Suprapubic skin (tissue), 4 donors: ENCODE data around the gene GALNT12. TPM values are rescaled to one million over a fixed set of nuclear protein-coding genes. Genes with fewer than 3 reads are reported as not detected.

Source experiments
- DNase-seq, 2 donors: peaks; one replicate each; pipeline ENCODE4 v3.0.0-alpha.2; 2019; ENCODE audit warnings: low spot score in 2 of 2
- H3K27ac ChIP-seq: fragments of 200-600 bp; sonication (generic); one replicate; pipeline ENCODE4 v1.5.1; 2019
- H3K27me3 ChIP-seq: fragments of 200-600 bp; sonication (generic); one replicate; pipeline ENCODE4 v1.5.1; 2019
- H3K36me3 ChIP-seq: fragments of 200-600 bp; sonication (generic); one replicate; pipeline ENCODE4 v1.5.1; 2019
- H3K4me1 ChIP-seq: fragments of 200-600 bp; sonication (generic); one replicate; pipeline ENCODE4 v1.5.1; 2019
- H3K4me3 ChIP-seq: fragments of 200-600 bp; sonication (generic); one replicate; pipeline ENCODE4 v1.5.1; 2019; ENCODE audit warnings: mild to moderate bottlenecking
- H3K9me3 ChIP-seq: fragments of 200-600 bp; sonication (generic); one replicate; pipeline ENCODE4 v1.5.1; 2019
- CTCF ChIP-seq, 2 donors: fragments of 200-600 bp in 1 of 2; fragments of 450-650 bp in 1 of 2; sonication (generic) in 1 of 2; IDR thresholded peaks; one replicate each; pipeline ENCODE4 v1.5.1; 2016 to 2019; ENCODE audit warnings: antibody characterized with exemption in 2 of 2, mild to moderate bottlenecking in 1 of 2, moderate library complexity in 1 of 2
- EP300 ChIP-seq: sonication (generic); formaldehyde crosslinking; IDR thresholded peaks from one replicate; pipeline ENCODE4 v1.6.1; 2017; ENCODE audit warnings: antibody characterized with exemption
- POLR2A ChIP-seq, 2 donors: fragments of 450-650 bp; IDR thresholded peaks; one replicate each; pipeline ENCODE4 v1.6.1; 2017; ENCODE audit warnings: antibody characterized with exemption in 2 of 2, mild to moderate bottlenecking in 2 of 2, moderate library complexity in 2 of 2
- POLR2AphosphoS5 ChIP-seq, 3 donors: sonication (generic); formaldehyde crosslinking; IDR thresholded peaks; one replicate each; pipeline ENCODE4 v1.6.1; 2017; ENCODE audit warnings: antibody characterized with exemption in 3 of 3
- WGBS: methylation state at CpG from one replicate; pipeline ENCODE4 v1.1.5; 2018; 5-methylcytosine and 5-hydroxymethylcytosine counted together
- total RNA-seq, 4 donors: library from RNA; depleted of rRNA; stranded (reverse); fragments of >200 nt; gene quantifications; one replicate each; pipeline ENCODE4 v1.1.0, GENCODE V29; 2016

The GALNT12 gene
- total RNA-seq, 4 donors from 2014 or later: 1.4 to 8.0 (median 5.5) TPM

- H3K4me3 ChIP-seq: no peak overlapping the region
- no peaks in the 10 kb centered on the region for H3K27me3 ChIP-seq
- no peaks in the 10 kb centered on the region for H3K9me3 ChIP-seq
- no peak overlapping the region for H3K27ac ChIP-seq
- TF ChIP-seq CTCF (IDR thresholded peaks at IDR 0.05): no peak
- no peak for TF ChIP-seq POLR2A (IDR thresholded peaks at IDR 0.05)
- no peak for TF ChIP-seq POLR2AphosphoS5 (IDR thresholded peaks at IDR 0.05)
- TF ChIP-seq EP300: no peak
- WGBS: 97% methylated on average over 16 of the region's 16 CpGs
- no peak for DNase-seq
- H3K4me1 ChIP-seq: peaks cover 17% of the 10 kb centered on the region
- H3K36me3 ChIP-seq: peaks cover 4% of the 10 kb centered on the region
These were observed 23.8 kb upstream of the GALNT12 start for GRCh38 chr9:98783518-98784226.

DNA sequence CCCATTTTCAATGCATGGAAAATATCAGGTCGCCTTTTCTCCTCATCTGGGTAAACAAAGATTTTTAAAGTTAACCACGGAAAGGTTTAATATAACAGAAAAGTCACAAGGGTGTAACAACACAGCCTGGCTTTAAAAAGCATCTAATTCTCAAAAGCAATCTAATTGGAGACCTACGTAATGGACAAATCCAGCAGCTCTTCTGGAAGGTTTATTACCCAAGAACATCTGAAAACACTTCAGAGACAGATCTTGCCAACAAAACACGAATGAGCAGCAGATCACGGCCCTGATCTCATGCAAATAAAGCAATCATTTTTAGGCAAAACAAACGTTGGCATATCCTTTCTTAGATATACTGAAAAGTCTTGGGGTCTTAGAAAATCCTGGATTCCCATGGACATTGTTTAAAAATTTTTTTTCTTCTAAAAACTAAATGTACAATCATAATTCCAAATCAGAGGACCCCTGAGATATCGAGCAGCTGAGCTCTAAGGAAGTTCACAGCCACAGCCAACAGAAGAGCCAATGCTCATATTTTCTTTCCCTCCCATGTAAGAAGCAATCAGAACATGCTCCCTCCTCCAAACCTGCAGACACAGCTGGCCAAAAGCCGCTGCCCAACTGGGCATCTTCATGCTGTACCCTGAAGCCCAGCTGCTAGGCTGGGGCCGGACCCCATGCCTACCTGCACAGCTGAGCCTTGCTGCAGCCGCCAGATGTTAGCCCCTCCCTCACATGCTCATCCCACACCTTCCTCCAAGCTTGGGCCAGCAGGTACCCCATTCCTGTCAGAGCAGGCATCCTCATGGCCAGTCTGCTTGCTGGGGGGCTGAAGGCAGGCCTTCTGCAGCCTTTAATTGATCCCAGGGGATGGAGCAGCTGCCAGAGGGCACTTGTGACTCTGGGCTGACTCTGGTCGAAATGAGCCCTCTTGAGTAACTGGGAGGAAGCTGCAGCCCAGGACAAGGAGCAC is 22.4 kb upstream of the GALNT12 start:
- no peaks in the 10 kb centered on the region for H3K27me3 ChIP-seq
- no peak overlapping the region for H3K4me3 ChIP-seq
- WGBS: 61% methylated on average over 11 of the region's 11 CpGs
- no peaks in the 10 kb centered on the region for H3K9me3 ChIP-seq
- no peak for TF ChIP-seq POLR2AphosphoS5 (IDR thresholded peaks at IDR 0.05)
- no peak for TF ChIP-seq EP300
- no peak for TF ChIP-seq POLR2A (IDR thresholded peaks at IDR 0.05)
- TF ChIP-seq CTCF (IDR thresholded peaks at IDR 0.05): no peak
- DNase-seq: no peak
- H3K27ac ChIP-seq: no peak overlapping the region
- peaks cover 17% of the 10 kb centered on the region for H3K4me1 ChIP-seq
- peaks cover 4% of the 10 kb centered on the region for H3K36me3 ChIP-seq

DNA sequence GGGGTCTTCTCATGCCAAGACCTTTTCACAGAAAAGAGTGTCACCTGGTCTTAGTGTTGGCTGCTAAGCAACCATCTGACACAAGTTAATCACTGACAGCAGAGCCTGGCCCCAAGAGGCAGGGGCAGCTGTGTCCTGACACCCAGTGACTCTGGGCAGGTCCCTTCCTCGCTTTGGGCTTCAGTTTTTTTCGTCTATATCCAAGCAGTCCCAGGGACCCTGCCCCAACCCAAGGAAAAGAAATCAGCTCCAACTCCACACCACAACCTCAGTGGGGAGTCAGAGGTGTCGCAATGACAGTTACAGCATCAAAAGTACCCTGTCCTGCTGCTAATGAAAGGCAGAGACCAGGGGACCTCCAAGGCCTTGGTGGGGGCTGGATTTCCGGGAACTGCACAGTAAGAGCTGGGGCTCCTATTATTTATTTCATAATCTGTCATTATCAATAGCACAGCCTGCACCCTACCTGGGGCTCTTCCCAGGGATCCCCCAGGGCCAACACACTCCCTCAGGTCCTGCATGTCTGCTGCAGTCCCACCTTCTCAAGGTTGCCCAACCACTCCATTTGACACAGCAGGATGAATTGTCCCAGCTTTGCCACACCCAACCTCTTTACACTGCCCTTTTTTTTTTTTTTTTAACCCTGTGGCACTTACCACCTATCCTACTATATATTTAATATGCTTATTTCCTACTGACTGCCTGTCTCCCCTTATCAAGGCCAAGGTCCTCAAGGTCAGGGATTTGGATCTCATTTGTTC is 20.5 kb upstream of the GALNT12 start:
- 94% methylated on average over 4 of the region's 4 CpGs for WGBS
- no peaks in the 10 kb centered on the region for H3K36me3 ChIP-seq
- no peak for DNase-seq
- H3K4me1 ChIP-seq: peaks cover 24% of the 10 kb centered on the region
- H3K27me3 ChIP-seq: no peaks in the 10 kb centered on the region
- TF ChIP-seq EP300: no peak
- TF ChIP-seq POLR2A (IDR thresholded peaks at IDR 0.05): no peak
- TF ChIP-seq POLR2AphosphoS5 (IDR thresholded peaks at IDR 0.05): no peak
- TF ChIP-seq CTCF (IDR thresholded peaks at IDR 0.05): no peak
- no peaks in the 10 kb centered on the region for H3K9me3 ChIP-seq
- no peak overlapping the region for H3K27ac ChIP-seq
- H3K4me3 ChIP-seq: no peak overlapping the region

- H3K36me3 ChIP-seq: no peaks in the 10 kb centered on the region
- no peaks in the 10 kb centered on the region for H3K9me3 ChIP-seq
- H3K27ac ChIP-seq: no peak overlapping the region
- DNase-seq: no peak
- TF ChIP-seq CTCF (IDR thresholded peaks at IDR 0.05) (no peak), POLR2A (IDR thresholded peaks at IDR 0.05) (no peak), POLR2AphosphoS5 (IDR thresholded peaks at IDR 0.05) (no peak), EP300 (no peak)
- peaks cover 17% of the 10 kb centered on the region for H3K4me1 ChIP-seq
- no peaks in the 10 kb centered on the region for H3K27me3 ChIP-seq
- WGBS: 90% methylated on average over 12 of the region's 12 CpGs
- H3K4me3 ChIP-seq: no peak overlapping the region
These were observed 19.6 kb upstream of the GALNT12 start for GRCh38 chr9:98787766-98788335.
